ENCODE measurements around the gene SMYD3. TPM values are rescaled to one million over a fixed set of nuclear protein-coding genes. Genes with fewer than 3 reads are reported as not detected.

SMYD3 gene
- total RNA-seq, 1 experiment from 2014 or later = 25.5 TPM

GRCh38 chr1:245999697-246000637 lies 507.1 kb downstream of the SMYD3 start:
- no peak for DNase-seq
- Histone ChIP-seq H2BK5ac (ENCODE audit: insufficient read length, low read length) (no peak overlapping the region), H4K5ac (ENCODE audit: insufficient read length, low read depth, low read length) (no peak overlapping the region), H2BK120ac (ENCODE audit: low read depth, low read length, poor library complexity, severe bottlenecking) (no peak overlapping the region), H3K18ac (ENCODE audit: insufficient read length, low read depth, low read length) (no peak overlapping the region), H4K20me1 (ENCODE audit: control insufficient read depth, insufficient read depth, insufficient read length) (no peaks in the 10 kb centered on the region), H2BK15ac (ENCODE audit: low read depth, low read length) (no peak overlapping the region), H3K4me2 (ENCODE audit: insufficient read depth, insufficient read length, low read length) (no peak overlapping the region), H3K4ac (ENCODE audit: low read depth, low read length) (no peak overlapping the region), H3K9ac (ENCODE audit: extremely low read depth, insufficient read length, low read length) (no peak overlapping the region), H3K27me3 (ENCODE audit: insufficient read depth, low read length) (no peaks in the 10 kb centered on the region), H2BK12ac (ENCODE audit: insufficient read length, low read depth, low read length) (no peak overlapping the region), H4K8ac (replicated peaks; ENCODE audit: insufficient read length, low read depth, low read length) (no peak overlapping the region), H3K56ac (ENCODE audit: insufficient read length, low read depth, low read length) (no peak overlapping the region), H3K23me2 (ENCODE audit: insufficient read length, low read depth, low read length, poor library complexity, severe bottlenecking) (no peaks in the 10 kb centered on the region), H2AFZ (ENCODE audit: low read length) (no peak overlapping the region), H3K79me2 (ENCODE audit: insufficient read depth, low read length) (no peaks in the 10 kb centered on the region), H3K79me1 (ENCODE audit: insufficient read depth, low read depth, low read length, poor library complexity, severe bottlenecking) (no peaks in the 10 kb centered on the region), H4K91ac (ENCODE audit: insufficient read length, low read depth, low read length) (no peak overlapping the region), H3K14ac (ENCODE audit: insufficient read depth, low read length) (no peak overlapping the region), H2BK20ac (ENCODE audit: low read depth, low read length, poor library complexity, severe bottlenecking) (no peak overlapping the region), H3K4me1 (ENCODE audit: insufficient read depth, low read length) (peaks cover 2% of the 10 kb centered on the region; the same call in 1 of the 2 replicates), H3K23ac (ENCODE audit: insufficient read length, low read depth, low read length) (no peak overlapping the region), H3K9me3 (ENCODE audit: control insufficient read depth, low read depth, low read length) (no peaks in the 10 kb centered on the region), H2AK5ac (ENCODE audit: insufficient read length, low read length) (no peak overlapping the region), H3K27ac (ENCODE audit: insufficient read length, low read depth, low read length) (no peak overlapping the region), H3T11ph (ENCODE audit: low read length) (no peak overlapping the region)
- peak; percentile 35; the same call in 2 of the 3 replicates for TF ChIP-seq CTCF (conservative IDR thresholded peaks at IDR 0.05)
- H3K36me3 Mint-ChIP-seq (ENCODE audit: insufficient read depth in 1 of 3, low read depth in 3 of 3) = peaks cover 0 to 3% (median 2%) of the 10 kb centered on the region in 3 experiments; a peak in 2 of 7 replicates
- H3K4me1 Mint-ChIP-seq = peaks cover 24 to 29% of the 10 kb centered on the region in 2 experiments
- no peak overlapping the region for H3K4me3 Mint-ChIP-seq
- WGBS (ENCODE audit: extremely low coverage, insufficient read length, low lambda C conversion rate) = no CpG with 5 or more reads among the region's 10 CpGs
- no peak overlapping the region for H3K27ac Mint-ChIP-seq
- H3K27me3 Mint-ChIP-seq (ENCODE audit: low read depth) = no peaks in the 10 kb centered on the region
- H3K9me3 Mint-ChIP-seq = no peaks in the 10 kb centered on the region

All from H9 (cell line).